NCI-H2107 treated with DMSO at 0.1 percent for 48 hours (cell line): ENCODE data around the gene PDIA2.
"Not testable (repeated sequence)": the region's sequence is repeated elsewhere in the genome, so short reads cannot be mapped to it uniquely, and the experiment has no call there.

Experiments
- DNase-seq: peaks from one replicate; lab custom pipeline; 2025; ENCODE audit not compliant: unreplicated experiment; lab: John Stamatoyannopoulos, UW

PDIA2 gene

GRCh38 chr16:263182-263774 lies 19.7 kb upstream of the PDIA2 start:
- DNase-seq, result no peak

- no peak for DNase-seq
These were observed 19.0 kb upstream of the PDIA2 start for GRCh38 chr16:263944-264343.

DNA sequence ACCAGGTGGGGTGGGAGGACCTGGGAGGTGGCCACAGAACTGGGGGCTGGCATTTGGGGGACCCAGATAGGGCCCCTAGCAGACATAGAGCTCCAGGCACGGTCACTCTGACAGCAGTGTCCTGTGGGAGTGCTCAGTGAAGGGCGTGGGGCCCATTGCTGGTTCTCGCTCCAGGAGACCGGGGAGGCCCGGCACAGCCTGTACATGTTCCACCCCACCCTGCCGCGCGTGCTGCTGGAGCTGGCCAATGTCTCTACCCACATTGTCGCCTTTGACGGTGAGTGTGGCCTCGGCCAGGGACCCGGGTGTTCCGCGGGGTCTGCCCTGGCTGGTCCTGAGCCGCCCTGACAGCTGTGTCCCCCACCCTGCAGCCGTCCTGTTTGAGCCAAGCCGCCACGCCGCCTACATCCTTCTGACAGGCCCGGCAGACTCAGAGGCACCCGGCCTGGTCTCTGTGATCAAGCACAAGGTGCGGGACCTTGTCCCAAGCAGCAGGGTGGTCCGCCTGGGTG lies 18.5 kb upstream of the PDIA2 start:
- no peak for DNase-seq

GRCh38 chr16:265002-265529 lies 17.9 kb upstream of the PDIA2 start:
- DNase-seq, result no peak

GRCh38 chr16:265711-266110 lies 17.3 kb upstream of the PDIA2 start:
- DNase-seq, result no peak

DNA sequence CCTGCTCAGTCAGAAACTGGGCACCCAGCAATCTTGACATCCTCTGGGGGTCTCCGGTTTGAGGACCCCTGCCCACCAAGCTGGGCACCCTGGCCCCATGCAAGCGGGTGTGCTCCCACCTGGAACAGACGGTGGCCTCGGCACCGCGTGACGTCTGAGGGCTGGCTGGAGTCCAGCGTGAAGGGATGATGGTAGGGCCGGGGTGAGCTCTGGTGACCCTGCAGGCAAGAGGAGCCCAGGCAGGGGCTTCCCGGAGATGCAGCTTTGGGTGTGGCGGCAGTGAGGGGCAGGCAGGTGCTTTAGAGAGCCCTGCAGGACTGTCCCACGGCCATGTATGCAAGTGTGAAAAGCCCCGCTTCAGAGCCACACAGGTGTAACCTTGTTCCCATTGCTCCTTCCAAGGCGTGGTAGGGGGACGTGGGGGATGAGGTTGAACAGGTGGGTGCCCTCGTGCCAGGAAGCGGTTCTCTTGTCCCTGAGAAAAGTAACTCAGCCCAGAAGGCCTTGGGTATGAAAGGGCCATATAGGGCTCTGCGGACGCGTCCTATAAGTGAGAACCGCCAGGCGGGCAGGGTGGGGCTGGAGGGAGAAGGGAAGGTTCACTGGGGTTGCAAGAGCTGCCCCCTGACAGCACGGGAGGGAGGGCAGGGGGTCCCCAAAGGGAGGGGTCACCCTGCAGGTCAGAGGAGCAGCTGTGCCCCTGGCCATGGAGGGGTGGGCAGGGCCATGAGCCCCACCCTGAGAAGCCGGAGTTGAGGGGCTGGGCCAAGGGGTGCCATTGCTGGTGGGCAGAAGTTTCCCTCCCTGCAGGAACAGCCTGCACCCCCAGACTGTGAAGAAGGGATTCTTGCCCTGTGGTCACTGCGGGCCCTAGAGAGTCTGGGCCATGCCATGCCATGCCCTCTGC lies 16.5 kb upstream of the PDIA2 start:
- no peak for DNase-seq

DNA sequence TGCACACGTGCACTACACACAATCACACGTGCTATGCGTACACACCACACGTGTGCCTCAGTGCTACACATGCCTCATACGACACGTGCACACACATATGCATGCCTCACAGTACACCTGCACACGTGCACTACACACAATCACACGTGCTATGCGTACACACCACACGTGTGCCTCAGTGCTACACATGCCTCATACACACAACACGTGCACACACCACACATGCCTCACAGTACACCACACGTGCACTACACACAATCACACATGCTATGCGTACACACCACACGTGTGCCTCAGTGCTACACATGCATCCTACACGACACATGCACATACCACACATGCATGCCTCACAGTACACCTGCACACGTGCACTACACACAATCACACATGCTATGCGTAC lies 15.4 kb upstream of the PDIA2 start:
- DNase-seq, result not testable (repeated sequence)

- DNase-seq, result peak; percentile 1
These were observed 14.6 kb upstream of the PDIA2 start for GRCh38 chr16:268141-269053.

DNA sequence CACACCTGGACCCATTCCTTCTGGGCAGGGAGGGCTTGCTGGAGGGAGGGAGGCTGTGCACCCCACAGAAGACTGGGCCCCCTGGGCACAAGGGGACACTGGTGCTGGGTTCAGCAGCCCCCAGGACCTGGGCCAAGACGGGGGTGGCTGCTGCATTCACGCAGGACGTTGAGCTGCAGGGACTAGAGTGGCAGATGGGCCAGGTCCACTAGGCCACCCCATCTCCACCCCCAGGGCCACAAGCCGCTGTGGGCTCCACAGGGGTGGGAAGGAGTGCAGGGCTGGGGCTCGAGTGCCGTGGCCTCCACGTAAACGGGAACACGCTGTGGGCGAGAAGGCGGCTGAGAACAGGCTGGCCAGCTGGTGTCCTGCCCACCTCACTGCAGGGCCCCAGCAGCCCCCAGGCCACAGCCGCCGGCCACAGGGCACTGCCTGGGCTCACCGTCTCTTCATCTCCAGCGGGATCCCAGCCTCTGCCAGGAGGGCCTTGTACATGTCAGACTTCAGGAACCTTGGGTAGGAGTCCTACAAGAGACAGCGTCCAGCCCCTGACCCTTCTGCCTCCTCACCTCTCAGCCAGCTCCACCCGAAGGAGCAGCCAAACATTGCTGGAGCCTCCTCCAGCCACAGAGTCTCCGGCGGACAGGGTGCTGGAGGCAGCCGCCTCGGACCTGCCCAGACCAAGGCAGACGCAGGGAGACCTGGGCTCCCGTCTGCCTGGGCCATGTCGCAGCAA lies 13.7 kb upstream of the PDIA2 start:
- DNase-seq, result no peak

DNA sequence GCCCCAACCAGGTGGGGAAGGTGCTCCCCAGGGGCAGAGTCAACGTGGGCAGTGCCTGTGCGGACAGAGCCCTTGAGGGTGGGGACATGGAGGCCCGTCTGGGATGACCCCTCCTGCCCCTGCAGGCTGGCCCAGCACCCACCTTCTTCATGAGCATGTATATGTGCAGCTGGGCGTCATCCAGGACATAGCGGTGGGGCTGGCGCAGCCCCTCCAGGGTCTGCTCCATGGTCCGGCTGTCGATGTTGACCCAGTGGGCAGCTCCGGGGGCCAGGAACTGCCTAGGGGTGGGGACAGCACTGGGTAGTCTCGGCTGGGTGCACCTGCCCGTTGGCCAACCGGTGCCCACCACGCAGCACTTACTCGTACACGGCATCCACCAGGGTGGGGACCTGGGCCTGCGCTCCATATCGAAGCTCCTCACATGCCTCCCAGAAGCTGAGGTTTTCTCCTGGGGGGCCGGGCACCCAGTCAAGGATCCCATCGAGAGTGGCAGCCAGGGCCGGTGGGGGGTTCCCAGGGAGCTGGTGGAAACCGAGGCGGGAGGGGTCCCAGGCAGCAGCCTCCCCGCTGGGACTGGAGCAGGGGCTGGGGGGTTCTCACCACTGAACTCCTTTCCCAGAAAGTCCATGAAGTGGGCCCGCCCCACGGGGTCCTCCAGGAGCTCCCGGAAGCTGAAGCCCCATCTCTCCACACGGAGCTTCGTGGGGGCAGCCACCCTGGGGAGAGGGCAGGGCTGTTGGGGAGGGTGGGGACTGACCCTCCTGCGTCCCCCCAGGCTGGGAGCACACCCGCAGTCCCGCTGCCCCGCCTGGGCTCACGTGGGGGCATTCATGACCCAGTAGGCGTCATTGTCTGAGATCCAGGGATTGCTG lies 12.3 kb upstream of the PDIA2 start:
- no peak for DNase-seq

- no peak for DNase-seq
These were observed 10.1 kb upstream of the PDIA2 start for GRCh38 chr16:272633-273546.

GRCh38 chr16:273547-274421 lies 9.2 kb upstream of the PDIA2 start:
- no peak for DNase-seq

DNA sequence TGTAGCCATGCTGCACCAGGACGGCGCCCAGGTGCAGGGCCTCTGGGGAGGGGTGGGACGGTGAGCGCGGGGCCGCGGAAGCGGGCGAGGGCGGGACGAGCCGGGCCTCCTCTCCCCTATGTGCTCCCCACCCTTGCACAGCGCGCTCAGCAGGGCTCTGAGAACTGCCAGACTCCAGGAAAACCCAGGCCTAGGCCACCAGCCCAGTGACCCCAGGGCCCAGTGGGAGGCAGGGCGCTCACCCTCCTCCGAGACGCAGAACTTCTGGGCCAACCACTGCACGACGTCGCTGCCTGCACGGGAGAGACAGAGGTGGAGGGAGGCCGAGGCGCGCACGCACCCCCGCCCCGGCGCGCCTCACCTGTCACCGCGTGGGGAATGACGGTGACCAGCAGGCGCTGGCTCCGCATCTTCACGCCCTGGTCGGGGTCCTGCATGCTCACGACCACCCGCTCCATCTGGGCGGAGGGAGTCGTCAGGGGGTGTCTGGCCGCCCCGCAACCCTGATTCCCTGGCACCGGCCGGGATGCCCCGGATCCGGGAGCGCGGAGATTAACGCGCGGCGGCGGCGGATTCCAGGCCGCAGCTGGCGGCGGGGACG lies 7.8 kb upstream of the PDIA2 start:
- DNase-seq, result peak; percentile 4

DNA sequence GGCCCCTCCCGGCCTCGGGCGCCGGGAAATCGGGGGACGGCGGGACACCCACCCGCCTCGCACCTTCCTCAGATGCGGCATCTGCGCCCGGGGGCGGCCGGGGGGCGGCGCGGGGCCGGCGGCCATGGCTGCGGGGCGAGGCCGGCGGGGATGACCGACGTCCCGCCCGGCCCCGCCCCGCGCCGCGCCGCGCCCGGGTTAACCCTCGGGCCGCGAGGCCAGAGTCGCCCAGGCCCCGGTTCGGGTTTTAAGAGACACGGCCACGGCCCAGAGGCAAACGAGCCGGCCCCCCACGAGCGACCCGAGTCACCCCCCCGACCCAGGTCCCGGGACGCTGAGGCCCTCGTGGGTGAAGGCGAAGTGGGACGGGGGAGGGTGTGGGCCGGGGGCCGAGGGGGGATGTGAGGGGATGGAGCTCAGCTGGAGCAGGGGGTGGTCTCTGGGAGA lies 7.2 kb upstream of the PDIA2 start, which contains the start of gene RGS11:
Gene RGS11, minus strand, starts transcription at position 159 of the 447 bp plus-strand sequence. Its CDS starts 33 bp downstream, at position 126.
- DNase-seq, result no peak

DNA sequence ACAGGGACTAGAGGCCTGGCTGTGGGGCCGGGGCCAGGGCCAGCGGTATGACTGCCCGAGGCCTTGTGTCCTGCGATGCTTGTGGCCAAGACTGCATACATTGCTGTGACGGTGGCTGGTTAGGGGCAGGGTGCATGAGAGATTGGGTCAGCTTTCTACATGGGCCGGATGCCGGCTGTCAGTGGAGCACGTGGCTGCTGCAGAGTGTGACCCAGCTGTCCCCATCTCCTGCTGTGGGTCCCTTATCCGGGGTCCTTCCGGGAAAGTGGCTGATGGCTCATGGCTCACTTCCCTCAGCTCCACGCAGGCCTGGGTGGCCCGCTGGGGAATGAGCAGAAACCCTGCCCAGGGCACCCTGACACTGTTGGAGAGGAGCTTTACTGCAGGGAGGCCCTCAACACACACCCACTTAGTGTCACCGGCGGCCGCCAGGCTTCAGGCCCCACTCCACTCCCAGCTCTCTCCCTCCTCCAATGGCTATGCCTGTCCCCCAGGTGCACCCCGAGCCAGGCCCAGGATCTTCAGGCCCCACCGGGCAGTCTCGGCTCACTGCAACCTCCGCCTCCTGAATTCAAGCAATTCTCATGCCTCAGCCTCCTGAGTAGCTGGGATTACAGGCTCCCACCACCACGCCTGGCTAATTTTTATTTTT lies 6.4 kb upstream of the PDIA2 start:
- DNase-seq, result no peak

GRCh38 chr16:278863-279366 lies 4.0 kb upstream of the PDIA2 start:
- DNase-seq, result peak; percentile 12
